GM18870 (cell line): ENCODE results near the gene NR6A1.

Source experiments
- ATAC-seq: cut with Tn5 transposase; IDR thresholded peaks from one replicate; pipeline ENCODE4 v1.9.1; 2021; ENCODE audit warnings: moderate library complexity; ENCODE audit not compliant: unreplicated experiment

The NR6A1 gene

DNA sequence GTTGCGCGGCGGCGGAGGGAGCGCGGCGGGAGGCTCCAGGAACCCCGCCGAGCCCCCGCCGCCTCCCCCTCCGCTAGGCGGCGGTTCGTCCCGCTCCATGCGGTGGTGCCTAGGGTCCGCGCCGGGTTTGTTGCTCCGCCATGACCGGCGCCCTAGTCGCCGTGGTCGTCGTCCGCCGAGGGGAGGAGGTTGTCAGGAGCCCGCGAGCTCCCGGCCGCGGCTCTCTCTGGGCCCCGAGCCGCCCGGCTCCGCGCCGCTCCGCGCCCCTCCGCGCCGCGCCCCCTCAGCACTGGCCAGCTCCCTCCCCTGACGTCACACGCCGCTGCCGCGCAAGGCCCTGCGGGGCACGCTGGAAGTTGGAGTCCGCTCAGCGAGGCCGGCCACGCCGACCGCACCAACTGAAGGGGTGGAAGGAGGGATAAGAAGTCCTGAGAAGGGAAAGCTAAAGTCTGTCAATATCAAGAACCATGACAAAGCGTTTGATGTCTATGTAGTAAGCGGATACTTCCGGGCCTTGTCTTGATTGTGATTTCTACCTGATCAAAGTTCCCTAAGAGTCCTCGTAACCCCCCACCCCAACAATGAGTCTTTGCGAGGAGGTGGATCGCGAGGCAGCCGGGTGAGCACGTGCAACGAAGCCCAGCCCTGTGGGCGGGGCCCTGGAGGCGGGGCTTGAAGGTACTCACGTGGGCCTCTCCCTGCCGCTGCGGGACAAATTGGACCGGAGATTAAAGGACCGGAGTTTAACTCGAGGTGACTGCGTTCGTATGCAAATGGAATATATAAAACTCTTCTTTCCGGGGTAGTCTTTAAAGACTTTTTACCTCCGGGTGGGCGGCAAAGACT is at the start of gene NR6A1:
Gene NR6A1 (minus strand): TSS at position 291 of the 846 bp plus-strand sequence.
- peak; percentile 65 for ATAC-seq

DNA sequence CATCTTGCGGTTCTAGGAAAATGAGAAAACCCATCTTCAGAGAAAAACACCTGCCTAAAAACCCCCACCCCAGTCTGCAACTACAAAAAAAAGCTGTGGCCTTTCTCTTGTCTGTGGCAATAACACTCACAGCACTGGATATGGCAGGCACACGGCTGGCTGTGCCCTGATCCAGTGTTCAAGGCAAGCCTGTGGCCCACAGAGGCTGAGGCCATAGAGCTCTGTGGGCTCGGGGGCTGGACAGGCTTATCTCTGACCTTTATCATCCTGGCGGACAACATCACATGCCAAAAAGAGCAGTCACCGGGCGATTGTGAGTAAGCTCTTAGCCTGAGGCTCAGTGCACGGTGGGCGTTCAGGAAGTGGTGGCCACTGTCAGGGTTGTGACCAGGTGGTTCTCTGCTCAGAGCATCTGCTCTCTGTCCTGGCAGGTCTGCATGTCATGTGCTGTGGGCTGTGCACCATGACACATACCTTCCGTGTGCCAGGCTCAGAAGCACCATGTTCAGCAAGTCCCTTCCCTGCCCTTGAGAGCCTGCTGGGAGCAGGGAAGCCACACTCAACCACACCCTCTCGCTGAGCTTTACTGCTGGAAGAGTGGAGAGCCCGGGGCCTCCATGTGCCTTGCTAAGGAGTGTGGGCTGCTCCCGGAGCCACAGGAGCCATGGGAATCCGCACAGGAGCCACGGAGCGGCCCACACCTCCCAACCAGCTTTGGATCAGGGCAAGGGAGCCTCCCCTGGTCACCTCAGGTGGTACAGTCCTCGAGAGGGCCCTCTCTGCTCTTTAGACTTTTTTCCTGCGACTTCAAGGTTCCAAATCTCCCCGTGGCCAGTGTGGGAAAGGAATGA is 47.5 kb upstream of the NR6A1 start:
- no peak for ATAC-seq

DNA sequence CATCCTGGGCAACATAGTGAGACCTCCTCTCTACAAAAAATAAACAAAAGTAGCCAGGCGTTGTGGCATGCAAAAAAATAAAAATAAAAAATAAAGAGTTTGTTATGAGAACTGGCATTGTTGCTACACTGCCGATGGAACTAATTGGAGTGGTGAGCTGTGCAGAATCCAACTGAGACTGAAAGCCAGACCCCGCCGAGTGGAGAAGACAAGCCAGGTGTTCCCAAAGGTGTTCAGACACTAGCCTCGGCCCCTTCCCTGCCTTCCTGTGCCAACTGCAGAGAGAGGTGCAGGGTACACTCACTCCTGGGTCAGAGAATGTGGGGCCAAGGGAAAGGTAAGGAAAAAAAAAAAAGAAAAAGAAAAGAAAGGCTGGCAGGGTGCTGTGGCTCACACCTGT is 44.5 kb upstream of the NR6A1 start:
- ATAC-seq: no peak

DNA sequence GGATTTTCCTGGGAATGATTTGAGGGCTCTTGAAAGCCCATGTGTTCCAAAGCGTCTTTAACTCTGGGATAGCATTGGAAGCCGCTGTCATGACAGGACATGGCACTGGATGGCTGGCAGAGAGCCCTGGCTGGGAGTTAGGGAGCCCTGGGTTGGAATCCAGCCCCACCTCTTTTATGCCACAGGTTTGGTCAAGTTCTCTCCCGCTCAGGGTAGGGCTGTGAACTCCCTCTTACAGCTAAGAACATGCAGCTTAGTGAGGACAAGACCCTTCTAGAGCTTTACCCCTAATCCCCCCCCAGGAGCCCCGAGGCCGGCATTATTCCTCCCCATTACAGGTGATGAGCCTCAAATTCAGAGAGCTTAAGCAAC is 43.0 kb upstream of the NR6A1 start:
- no peak for ATAC-seq

DNA sequence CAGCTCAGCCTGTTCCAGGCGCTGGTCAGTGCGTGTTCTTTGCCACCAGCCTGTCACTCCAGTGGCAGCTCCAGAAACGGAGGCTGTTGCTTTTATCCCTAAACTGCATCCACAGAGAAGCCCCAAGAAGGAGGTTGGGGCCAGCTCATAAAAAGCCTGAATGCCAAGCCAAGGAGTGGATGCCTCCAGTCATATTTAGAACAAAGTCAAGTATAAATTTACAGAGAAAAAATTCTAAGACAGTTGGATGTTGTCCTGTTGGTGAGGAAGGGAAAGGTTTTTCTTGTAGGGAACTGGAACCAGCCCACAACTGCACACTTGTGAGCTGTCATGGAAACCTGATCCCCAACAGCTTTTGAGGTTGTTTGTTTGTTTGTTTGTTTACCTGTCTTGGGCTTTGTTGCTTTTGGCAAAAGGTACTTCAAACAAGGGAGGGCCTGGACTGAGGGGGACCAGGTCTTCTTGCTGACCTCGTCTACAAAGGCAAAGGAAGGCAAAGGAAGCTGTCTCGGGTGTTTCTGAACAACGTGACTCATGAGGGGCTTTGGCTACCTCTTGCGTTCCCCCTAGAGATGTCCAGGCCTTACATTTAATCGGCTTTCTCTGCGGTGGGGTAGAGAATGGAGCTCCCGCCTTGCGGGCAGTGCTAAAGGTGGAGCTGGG is 42.5 kb upstream of the NR6A1 start:
- ATAC-seq: no peak

DNA sequence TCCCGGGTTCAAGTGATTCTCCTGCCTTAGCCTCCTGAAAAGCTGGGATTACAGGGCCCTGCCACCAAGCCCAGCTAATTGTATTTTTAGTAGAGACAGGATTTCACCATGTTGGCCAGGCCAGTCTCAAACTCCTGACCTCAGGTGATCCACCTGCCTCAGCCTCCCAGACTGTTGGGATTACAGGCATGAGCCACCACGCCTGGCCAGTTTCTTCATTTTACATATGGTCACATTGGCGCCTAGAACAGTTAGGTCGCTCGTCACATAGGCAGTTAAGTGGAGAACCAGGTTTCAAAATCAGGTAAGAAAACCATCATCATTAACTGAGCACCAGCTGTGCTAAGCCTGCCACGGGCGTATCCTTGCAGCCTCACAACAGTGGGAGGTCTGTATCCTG is 41.9 kb upstream of the NR6A1 start:
- ATAC-seq: no peak

DNA sequence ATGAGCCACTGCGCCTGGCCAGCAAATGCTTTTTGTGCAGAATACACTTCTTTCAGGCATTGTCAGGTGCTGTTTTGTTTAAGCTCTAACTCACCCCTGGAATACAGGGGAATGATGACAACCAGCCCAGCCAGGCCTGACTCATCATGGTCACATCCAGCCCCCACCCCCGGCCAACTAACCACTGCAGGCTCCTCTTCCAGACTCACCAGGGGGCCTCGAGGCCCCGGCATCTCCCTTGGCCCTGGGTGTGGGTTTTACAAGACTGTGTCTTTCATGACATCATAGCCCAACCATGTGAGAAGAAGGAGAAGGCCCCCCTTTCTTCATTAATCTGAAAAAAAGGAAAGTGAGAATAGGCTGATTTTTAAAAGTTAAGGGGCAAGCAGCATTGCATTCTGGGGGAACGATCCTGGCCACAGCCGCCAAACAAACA is 41.3 kb upstream of the NR6A1 start:
- ATAC-seq: no peak

DNA sequence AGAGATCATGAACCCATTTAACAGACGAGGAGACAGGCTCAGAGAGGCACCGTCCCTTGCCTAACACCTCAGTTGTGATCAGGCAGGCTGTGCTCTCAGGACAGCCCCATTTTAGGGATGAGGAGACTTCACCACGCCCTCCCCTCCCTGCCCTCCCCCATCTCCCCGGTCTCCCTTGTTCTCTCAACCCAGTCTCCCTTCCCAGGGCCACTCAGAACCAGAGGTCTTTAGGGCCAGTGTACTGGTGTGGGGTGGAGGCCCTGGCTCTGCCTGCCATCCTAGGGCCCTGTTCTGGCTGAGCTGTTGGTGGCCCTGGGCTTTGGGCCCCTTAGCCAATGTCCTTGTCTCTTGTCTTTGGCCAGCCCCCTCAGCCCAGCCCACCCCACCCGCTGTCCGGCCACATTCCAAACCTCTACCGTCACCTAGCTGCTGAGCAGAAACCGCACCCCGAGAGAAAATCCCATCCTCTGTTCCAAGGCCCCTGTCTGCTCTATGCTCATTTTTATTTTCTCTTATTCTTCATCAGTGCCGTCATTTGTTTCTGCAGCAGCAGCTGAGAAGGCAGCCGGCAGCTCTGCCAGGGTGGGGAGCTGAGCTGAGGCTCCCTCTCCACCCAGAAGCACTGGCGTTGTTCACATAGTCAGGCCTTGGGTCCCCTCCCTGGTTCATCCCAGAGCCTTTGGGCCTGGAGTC is 39.7 kb upstream of the NR6A1 start:
- ATAC-seq: no peak

DNA sequence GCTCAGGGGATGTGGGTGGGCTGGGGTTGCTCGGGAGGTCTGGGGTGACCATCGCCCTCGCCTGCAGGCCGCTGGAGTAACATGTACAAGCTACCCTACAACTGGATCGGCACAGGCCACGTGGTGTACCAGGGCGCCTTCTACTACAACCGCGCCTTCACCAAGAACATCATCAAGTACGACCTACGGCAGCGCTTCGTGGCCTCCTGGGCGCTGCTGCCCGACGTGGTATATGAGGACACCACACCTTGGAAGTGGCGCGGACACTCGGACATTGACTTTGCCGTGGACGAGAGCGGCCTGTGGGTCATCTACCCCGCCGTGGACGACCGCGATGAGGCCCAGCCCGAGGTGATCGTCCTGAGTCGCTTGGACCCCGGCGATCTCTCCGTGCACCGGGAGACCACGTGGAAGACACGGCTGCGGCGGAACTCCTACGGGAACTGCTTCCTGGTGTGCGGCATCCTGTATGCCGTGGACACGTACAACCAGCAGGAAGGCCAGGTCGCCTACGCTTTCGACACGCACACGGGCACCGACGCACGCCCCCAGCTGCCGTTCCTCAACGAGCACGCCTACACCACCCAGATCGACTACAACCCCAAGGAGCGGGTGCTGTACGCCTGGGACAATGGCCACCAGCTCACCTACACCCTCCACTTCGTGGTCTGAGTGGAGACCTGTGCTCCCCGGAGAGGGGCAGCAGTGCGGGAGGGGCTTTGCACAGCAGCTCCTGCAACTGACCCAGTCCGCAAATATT is 38.8 kb upstream of the NR6A1 start:
- ATAC-seq: no peak

DNA sequence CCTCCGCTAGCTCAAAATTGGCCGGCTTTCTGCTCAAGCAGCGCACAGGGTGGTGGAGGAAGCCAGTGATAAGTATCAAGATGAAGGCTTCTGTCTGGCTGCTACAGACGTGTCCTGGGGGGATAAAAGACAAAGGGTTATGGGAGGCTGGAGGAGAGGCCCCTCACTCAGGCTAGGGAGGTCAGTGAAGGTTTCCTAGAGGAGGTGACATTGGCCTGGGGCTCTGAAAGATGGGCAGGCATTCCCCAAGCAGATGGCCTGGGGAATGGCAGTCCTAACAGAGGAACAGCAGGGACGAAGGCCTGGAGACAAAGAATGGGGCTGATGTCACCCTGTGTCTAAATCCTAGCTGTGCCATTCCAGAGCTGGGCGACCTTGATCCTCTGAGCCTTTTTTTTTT is 38.1 kb upstream of the NR6A1 start:
- no peak for ATAC-seq

DNA sequence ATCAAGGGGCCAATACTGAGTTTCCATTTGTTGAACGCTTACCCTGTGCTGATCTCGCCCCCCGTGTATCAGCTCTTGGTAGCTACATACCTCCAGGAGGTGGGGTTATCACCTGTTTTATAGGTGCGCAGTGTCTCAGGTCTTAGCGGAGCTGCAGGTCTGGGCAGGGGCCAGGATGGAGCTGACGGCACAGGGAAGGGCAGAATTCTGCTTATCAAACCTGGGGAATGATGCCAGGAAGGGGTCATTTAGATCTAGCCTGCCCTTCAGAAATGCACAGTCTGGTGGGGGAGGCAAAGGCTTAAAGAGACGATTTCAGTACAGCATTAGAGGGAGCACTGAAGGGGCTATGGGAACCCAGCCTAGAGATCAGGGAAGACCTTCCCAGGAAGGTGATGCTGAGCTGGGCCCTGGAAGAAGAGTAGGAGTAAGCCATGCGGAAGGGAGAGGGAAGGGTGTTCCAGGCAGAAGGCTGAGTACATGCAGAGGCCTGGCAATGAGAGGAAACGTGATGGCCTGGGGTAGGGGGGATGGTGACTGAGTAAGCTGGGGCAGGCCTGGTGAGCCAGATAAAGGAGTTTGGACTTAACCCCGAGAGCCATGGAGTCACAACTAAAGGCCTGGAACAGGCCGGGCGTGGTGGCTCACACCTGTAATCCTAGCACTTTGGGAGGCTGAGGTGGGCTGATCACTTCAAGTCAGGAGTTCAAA is 37.3 kb upstream of the NR6A1 start:
- ATAC-seq: no peak

DNA sequence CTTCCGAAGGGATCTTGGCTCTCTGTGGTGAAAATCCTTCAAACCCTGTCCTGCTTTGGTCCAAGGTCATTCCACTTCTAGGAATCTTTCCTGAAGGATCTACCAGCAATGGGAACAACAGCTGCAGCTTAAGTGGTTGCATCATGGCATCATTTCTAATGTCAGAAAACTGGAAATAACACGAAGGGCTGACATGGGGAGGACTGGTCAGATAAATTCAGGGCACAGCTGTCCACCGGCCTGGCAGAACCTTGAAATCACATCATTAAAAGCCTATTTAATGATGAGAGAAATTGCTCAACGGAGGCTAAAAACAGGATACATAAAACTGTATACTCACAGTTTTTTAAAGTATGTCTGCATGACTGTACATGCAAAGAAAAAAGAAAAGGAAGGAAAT is 34.1 kb upstream of the NR6A1 start:
- ATAC-seq: no peak

DNA sequence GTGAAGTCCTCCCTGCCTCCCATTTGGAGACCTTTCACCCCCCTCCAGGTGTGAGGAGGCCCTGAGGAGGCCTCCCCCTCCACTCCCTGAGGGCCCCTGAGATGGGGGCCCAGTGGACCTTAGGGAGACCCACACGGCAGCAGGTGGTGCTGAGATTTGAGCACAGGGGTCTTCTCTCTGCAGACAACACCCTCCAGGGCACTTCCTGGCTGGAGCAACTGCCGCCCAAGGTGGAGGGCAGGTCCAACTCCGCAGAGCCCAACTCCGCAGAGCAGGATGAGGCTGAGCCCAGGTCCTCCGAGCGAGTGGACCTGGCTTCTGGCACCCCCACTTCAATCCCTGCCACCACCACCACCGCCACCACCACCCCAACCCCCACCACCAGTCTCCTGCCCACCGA is 32.8 kb upstream of the NR6A1 start:
- no peak for ATAC-seq

DNA sequence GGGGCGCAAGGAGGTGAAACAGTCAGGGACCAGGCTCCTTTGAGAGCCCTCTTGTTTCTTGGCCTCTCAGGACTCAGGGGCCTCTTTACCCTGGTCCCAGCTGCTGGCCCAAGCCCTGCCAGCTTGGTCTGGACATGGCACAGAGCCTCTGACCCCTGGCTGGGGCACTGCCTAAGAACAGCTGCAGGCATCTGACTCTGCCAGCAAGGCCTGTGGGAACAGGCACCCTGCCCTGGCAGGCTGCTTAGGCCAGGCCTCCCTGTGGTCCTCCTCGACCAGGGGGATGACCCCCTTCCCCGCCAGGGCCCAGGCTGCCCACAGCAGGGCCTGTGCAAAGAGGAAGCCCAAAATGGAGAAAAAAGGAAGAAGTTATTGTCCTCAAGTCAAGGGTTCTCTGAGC is 31.3 kb upstream of the NR6A1 start:
- no peak for ATAC-seq

DNA sequence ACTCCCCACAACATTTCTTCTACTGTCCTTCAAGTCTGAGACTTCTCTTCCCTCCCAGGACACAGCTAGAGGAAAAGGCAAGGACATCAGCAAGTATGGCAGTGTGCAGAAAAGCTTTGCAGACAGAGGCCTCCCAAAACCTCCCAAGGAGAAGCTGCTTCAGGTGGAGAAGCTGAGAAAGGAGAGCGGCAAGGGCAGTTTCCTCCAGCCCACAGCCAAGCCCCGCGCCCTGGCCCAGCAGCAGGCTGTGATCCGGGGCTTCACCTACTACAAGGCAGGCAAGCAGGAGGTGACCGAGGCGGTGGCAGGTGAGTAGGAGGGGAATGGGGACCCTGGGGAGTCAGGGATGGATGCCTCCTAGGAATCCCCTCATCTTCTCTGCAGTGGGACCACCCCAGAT is 30.2 kb upstream of the NR6A1 start:
- ATAC-seq: no peak

DNA sequence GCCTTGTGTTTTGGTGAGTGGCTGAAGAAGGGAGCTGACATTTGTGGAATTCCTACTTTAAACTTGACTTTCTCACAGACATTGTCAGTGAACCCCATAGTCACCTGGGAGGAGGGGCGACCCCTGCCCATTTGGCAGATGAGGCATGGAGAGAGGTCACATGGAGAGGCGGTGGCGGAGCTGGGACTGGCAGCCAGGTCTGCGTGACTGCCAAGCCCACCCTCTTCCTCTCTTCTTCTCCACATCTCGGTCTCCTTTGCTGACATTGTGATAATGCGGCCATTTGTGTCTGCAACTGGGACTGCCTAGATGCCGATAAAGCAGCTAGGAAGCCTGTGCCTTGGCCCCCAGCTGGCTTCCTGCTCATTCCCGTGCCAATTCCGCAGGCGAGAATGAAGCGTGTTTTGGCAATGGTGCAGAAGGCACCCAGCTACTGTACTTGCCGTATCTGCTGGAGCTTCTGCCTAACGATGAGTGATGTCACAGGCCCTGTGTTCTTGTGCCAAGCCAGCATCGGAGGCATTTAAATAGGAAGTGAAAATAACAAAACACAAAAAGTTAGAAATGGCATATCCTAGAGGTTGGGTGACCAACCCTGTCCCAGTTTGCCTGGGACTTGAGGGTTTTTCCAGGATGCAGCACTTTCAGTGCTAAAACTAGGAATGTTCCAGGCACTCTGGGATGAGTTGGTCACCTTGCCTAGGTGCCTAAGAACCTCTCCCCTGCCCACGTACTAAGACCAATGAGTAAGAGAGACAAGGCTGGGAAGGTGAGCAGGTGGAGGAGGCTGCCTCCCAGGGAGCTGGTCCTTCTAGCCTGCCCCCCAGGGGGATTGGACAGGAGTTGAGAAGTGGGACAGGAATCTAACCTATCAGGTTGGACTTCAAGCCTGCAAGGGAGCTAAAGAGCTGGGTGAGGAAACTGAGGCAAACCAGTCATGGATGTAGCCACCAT is 29.5 kb upstream of the NR6A1 start:
- ATAC-seq: no peak

DNA sequence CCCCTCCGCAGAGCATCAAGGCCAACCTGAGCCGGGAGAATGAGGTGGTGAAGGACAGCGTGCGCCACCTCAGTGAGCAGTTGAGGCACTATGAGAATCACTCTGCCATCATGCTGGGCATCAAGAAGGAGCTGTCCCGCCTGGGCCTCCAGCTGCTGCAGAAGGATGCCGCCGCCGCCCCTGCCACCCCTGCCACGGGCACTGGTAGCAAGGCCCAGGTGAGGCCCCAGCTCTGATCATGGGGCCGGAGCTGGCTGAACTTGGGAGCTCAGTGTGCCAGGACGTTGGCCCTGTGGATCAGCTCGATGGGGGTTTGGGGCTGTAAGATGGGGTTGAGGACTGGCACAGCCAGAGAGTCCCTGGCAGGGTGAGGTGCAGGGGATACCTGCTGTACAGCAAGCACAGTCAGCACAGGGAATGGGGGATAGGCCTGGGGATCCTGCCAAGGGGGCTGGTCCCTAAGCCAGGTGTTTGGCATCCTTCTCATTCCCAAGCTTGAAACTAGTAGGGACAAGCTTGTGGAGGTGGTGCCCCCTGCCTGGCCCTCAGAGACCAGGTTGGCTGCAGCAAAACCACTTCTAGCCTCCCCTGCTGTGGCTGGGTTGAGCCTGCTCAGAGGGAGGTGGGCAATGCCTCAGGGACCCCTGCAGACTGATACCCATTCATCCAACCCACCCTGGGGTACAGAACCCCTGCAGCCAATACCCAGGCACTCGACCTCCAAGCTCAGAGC is 28.3 kb upstream of the NR6A1 start:
- ATAC-seq: no peak
